ENCODE measurements around the gene PARD3.

- TF ChIP-seq EZH2 (IDR thresholded peaks at IDR 0.05; ENCODE audit: borderline replicate concordance, insufficient read depth, low read length, poor library complexity, severe bottlenecking): no peak
- TF ChIP-seq CTCF (IDR thresholded peaks at IDR 0.05; ENCODE audit: poor library complexity, severe bottlenecking): no peak
- TF ChIP-seq EP300 (conservative IDR thresholded peaks at IDR 0.05; ENCODE audit: poor library complexity, severe bottlenecking): no peak
Observed at GRCh38 chr10:34699904-34700517, 115.1 kb downstream of the PARD3 start.
